IPS-20b (cell line): Measurements from ENCODE around the gene CIT.

Experiments used
- H3K27ac ChIP-seq: one replicate; pipeline ENCODE4 v1.5.1; 2013; ENCODE audit warnings: low read length
- H3K27me3 ChIP-seq: 2 replicates; pipeline ENCODE4 v1.6.1; 2013; ENCODE audit warnings: mild to moderate bottlenecking, low read length, inconsistent platforms; ENCODE audit not compliant: insufficient read depth
- H3K36me3 ChIP-seq: 2 replicates; pipeline ENCODE4 v1.6.1; 2013; ENCODE audit warnings: low read depth, mild to moderate bottlenecking, inconsistent platforms, low read length, moderate library complexity; ENCODE audit not compliant: insufficient read depth
- H3K4me1 ChIP-seq: 2 replicates; pipeline ENCODE4 v1.6.1; 2013; ENCODE audit warnings: mild to moderate bottlenecking, control low read depth, inconsistent platforms, low read length, moderate library complexity; ENCODE audit not compliant: insufficient read depth
- H3K4me3 ChIP-seq: 2 replicates; pipeline ENCODE4 v1.5.1; 2013; ENCODE audit warnings: mild to moderate bottlenecking, low read length, inconsistent platforms
- H3K9ac ChIP-seq: 2 replicates; pipeline ENCODE4 v1.6.1; 2013; ENCODE audit warnings: low read depth, mild to moderate bottlenecking, inconsistent platforms, low read length, moderate library complexity
- H3K9me3 ChIP-seq: 2 replicates; pipeline ENCODE4 v1.6.1; 2013; ENCODE audit warnings: mild to moderate bottlenecking, low read depth, low read length, inconsistent platforms; ENCODE audit not compliant: insufficient read depth

CIT gene

GRCh38 chr12:119762619-119763018, 114.5 kb downstream of the CIT start:
- no peaks in the 10 kb centered on the region for H3K27me3 ChIP-seq
- H3K4me1 ChIP-seq, result no peaks in the 10 kb centered on the region
- H3K9me3 ChIP-seq, result no peaks in the 10 kb centered on the region
- H3K36me3 ChIP-seq, result peaks cover 82% of the 10 kb centered on the region
- H3K27ac ChIP-seq, result no peak overlapping the region
- H3K9ac ChIP-seq, result no peak overlapping the region
- H3K4me3 ChIP-seq, result no peak overlapping the region

- Histone ChIP-seq H3K9ac (no peak overlapping the region), H3K27me3 (no peaks in the 10 kb centered on the region), H3K9me3 (no peaks in the 10 kb centered on the region), H3K4me3 (no peak overlapping the region), H3K36me3 (peaks cover 92% of the 10 kb centered on the region), H3K4me1 (no peaks in the 10 kb centered on the region), H3K27ac (no peak overlapping the region)
Measured at GRCh38 chr12:119758722-119759121, 118.4 kb downstream of the CIT start.

- no peaks in the 10 kb centered on the region for H3K9me3 ChIP-seq
- no peak overlapping the region for H3K27ac ChIP-seq
- H3K9ac ChIP-seq, result no peak overlapping the region
- H3K36me3 ChIP-seq, result peaks cover 90% of the 10 kb centered on the region
- H3K4me1 ChIP-seq, result no peaks in the 10 kb centered on the region
- no peak overlapping the region for H3K4me3 ChIP-seq
- H3K27me3 ChIP-seq, result no peaks in the 10 kb centered on the region
Measured at GRCh38 chr12:119758234-119758633, 118.9 kb downstream of the CIT start.

GRCh38 chr12:119751961-119752360, 125.2 kb downstream of the CIT start:
- H3K9me3 ChIP-seq, result peaks cover under 1% of the 10 kb centered on the region; the same call in 1 of the 2 replicates
- H3K27me3 ChIP-seq, result no peaks in the 10 kb centered on the region
- H3K36me3 ChIP-seq, result peaks cover 89% of the 10 kb centered on the region
- H3K9ac ChIP-seq, result no peak overlapping the region
- H3K4me1 ChIP-seq, result no peaks in the 10 kb centered on the region
- no peak overlapping the region for H3K4me3 ChIP-seq
- no peak overlapping the region for H3K27ac ChIP-seq

GRCh38 chr12:119749666-119750065, 127.5 kb downstream of the CIT start:
- H3K27me3 ChIP-seq, result no peaks in the 10 kb centered on the region
- H3K36me3 ChIP-seq, result peaks cover 87% of the 10 kb centered on the region
- no peak overlapping the region for H3K9ac ChIP-seq
- no peaks in the 10 kb centered on the region for H3K4me1 ChIP-seq
- no peak overlapping the region for H3K4me3 ChIP-seq
- no peak overlapping the region for H3K27ac ChIP-seq
- peaks cover 24% of the 10 kb centered on the region for H3K9me3 ChIP-seq

GRCh38 chr12:119748497-119748896, 128.6 kb downstream of the CIT start:
- H3K4me1 ChIP-seq, result no peaks in the 10 kb centered on the region
- no peak overlapping the region for H3K27ac ChIP-seq
- no peaks in the 10 kb centered on the region for H3K27me3 ChIP-seq
- no peak overlapping the region for H3K4me3 ChIP-seq
- H3K9me3 ChIP-seq, result peaks cover 25% of the 10 kb centered on the region
- peaks cover 88% of the 10 kb centered on the region for H3K36me3 ChIP-seq
- no peak overlapping the region for H3K9ac ChIP-seq

- Histone ChIP-seq H3K4me3 (no peak overlapping the region), H3K36me3 (peaks cover 91% of the 10 kb centered on the region), H3K27ac (no peak overlapping the region), H3K27me3 (no peaks in the 10 kb centered on the region), H3K9ac (no peak overlapping the region), H3K4me1 (no peaks in the 10 kb centered on the region), H3K9me3 (peaks cover 25% of the 10 kb centered on the region)
Measured at GRCh38 chr12:119746169-119746568, 131.0 kb downstream of the CIT start.

GRCh38 chr12:119744900-119745606, 132.1 kb downstream of the CIT start:
- peaks cover 88% of the 10 kb centered on the region for H3K36me3 ChIP-seq
- H3K4me3 ChIP-seq, result no peak overlapping the region
- no peaks in the 10 kb centered on the region for H3K27me3 ChIP-seq
- peaks cover 25% of the 10 kb centered on the region for H3K9me3 ChIP-seq
- H3K27ac ChIP-seq, result no peak overlapping the region
- H3K9ac ChIP-seq, result no peak overlapping the region
- no peaks in the 10 kb centered on the region for H3K4me1 ChIP-seq

GRCh38 chr12:119742700-119743099, 134.4 kb downstream of the CIT start:
- no peak overlapping the region for H3K9ac ChIP-seq
- H3K9me3 ChIP-seq, result peaks cover 25% of the 10 kb centered on the region
- H3K27ac ChIP-seq, result no peak overlapping the region
- no peaks in the 10 kb centered on the region for H3K27me3 ChIP-seq
- peaks cover 67% of the 10 kb centered on the region for H3K36me3 ChIP-seq
- H3K4me3 ChIP-seq, result no peak overlapping the region
- no peaks in the 10 kb centered on the region for H3K4me1 ChIP-seq

- no peak overlapping the region for H3K4me3 ChIP-seq
- H3K27me3 ChIP-seq, result no peaks in the 10 kb centered on the region
- peaks cover 13% of the 10 kb centered on the region for H3K9me3 ChIP-seq
- no peaks in the 10 kb centered on the region for H3K4me1 ChIP-seq
- H3K27ac ChIP-seq, result no peak overlapping the region
- H3K9ac ChIP-seq, result no peak overlapping the region
- H3K36me3 ChIP-seq, result peaks cover 56% of the 10 kb centered on the region
Measured at GRCh38 chr12:119740830-119741229, 136.3 kb downstream of the CIT start.

GRCh38 chr12:119735079-119735478, 142.0 kb downstream of the CIT start:
- H3K36me3 ChIP-seq, result peaks cover 45% of the 10 kb centered on the region
- H3K9me3 ChIP-seq, result no peaks in the 10 kb centered on the region
- H3K27me3 ChIP-seq, result no peaks in the 10 kb centered on the region
- H3K27ac ChIP-seq, result no peak overlapping the region
- no peak overlapping the region for H3K9ac ChIP-seq
- no peak overlapping the region for H3K4me3 ChIP-seq
- H3K4me1 ChIP-seq, result no peaks in the 10 kb centered on the region

GRCh38 chr12:119730381-119730780, 146.7 kb downstream of the CIT start:
- no peaks in the 10 kb centered on the region for H3K9me3 ChIP-seq
- H3K36me3 ChIP-seq, result peaks cover 74% of the 10 kb centered on the region

More at GRCh38 chr12:119730381-119730780, 146.7 kb downstream of the CIT start:
- no peak overlapping the region for H3K27ac ChIP-seq
- no peaks in the 10 kb centered on the region for H3K4me1 ChIP-seq
- H3K27me3 ChIP-seq, result no peaks in the 10 kb centered on the region
- H3K4me3 ChIP-seq, result no peak overlapping the region
- H3K9ac ChIP-seq, result no peak overlapping the region
